NCI-H446 treated with DMSO at 0.1 percent for 48 hours (cell line): Measurements from ENCODE around the gene SNRPB2.

Source experiments
- DNase-seq: peaks from one replicate; lab custom pipeline; 2025; lab: John Stamatoyannopoulos, UW

Gene SNRPB2

DNA sequence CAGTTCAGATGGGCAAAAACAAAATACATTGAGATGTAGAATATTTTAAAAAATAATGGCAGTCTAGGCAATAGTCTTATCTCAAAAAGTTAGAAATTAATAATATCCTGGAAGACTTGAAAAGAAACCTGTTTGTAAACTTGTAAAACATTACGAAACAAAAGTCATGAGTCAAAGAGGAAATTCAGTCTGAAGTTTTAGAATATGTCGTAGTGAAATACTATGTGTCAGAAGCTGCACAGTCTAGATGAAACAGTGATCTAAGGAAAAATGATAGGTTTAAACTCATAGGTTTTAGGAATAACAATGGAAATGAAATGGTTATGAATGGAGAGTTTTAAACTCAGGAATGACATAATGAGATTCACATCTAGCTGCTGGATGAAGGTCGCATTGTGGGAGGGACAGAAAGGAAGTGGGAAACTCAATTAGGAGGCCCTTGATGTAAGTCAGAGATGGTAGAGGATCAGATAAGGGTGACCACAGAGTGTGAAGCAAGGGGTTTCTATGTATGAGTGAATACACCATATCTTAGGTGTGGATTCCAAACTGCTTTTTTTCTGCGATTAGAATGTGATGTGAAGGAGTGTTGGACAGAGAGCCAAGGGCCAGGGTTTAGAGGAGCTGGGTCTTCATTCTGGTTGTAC, 2.8 kb downstream of the SNRPB2 start:
- DNase-seq, result no peak

DNA sequence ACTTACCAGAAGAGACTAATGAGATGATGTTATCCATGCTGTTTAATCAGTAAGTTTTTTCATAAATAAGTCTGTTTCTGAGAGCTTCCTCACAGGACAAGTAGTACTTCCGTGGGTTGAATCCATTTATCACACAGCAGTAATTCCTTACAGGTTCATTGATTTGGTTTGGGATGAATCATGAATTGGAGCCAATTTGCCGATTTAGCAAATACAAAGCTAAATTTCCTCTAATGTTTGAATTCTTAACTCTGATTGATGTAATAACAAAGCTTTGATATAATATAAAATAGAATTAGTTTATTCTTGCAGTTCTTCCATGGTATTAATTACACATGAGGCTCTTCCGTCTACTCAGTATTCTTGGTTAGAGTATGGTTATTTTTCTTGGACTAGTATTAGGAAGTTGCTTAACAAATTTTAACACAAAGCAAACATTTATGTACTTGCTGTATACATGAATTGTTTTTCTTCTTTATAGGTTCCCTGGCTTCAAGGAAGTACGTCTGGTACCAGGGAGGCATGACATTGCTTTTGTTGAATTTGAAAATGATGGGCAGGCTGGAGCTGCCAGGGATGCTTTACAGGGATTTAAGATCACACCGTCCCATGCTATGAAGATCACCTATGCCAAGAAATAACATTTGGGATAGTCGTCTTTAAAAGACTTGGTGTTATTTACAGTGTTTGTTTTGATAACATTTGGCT, 10.7 kb downstream of the SNRPB2 start:
- no peak for DNase-seq

DNA sequence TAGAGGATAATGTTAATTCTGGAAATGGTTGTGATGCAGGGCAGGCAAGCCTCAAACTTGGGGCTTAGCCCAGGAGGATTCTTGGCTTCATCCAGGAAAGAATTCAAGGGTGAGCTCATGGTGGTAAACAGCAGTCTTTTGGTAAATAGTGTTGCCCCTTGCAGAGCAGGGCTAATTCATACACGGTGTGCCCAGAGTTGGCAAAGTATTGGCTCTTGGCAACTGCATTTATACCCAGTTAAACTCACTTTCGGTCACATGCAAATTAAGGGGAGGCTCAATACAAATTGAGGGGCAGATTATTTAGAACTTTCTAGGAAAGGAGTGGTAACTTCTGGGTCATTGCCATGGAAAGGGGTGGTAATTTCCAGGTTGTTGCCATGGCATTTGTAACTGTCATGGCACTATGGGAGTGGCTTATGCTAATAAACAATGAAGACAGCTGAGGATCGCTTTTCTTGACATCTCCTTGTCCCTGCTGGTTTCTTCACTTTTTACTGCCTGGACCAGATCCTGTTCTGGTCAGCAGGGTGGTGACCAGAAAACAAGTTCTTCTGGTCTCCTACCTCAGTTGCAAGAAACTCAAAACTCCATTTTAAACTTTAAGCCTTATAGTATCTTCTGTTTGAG, 14.5 kb downstream of the SNRPB2 start:
- DNase-seq, result peak; percentile 64

GRCh38 chr20:16745204-16745603, 15.4 kb downstream of the SNRPB2 start:
- no peak for DNase-seq

GRCh38 chr20:16747291-16747811, 17.5 kb downstream of the SNRPB2 start:
- peak; percentile 8 for DNase-seq

DNA sequence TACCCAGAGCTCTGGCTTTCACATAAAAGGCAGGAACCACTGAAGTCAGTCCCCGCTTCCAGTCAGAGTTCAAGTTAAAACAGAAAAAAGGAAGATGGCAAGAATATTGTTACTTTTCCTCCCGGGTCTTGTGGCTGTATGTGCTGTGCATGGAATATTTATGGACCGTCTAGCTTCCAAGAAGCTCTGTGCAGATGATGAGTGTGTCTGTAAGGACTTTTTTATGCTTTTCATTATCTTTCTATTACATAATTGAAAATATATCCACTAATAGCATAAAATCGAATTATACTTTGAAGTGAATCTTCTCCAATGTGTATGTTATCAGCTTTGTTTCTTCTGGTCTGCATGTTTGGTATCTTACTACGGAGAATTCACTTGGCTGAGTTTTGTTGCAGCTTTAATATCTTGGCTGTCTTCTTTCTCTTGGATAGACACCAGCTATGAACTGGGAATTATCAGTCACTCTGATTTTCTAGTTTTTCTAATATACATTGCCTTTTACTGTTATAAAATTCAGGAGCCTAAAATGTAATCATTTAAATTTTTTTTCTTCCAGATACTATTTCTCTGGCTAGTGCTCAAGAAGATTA, 18.6 kb downstream of the SNRPB2 start, which contains the start of gene OTOR:
TSS of gene OTOR (plus strand) at position 51 of the 593 bp plus-strand sequence. CDS start at position 95, 44 bp downstream.
- DNase-seq, result no peak

DNA sequence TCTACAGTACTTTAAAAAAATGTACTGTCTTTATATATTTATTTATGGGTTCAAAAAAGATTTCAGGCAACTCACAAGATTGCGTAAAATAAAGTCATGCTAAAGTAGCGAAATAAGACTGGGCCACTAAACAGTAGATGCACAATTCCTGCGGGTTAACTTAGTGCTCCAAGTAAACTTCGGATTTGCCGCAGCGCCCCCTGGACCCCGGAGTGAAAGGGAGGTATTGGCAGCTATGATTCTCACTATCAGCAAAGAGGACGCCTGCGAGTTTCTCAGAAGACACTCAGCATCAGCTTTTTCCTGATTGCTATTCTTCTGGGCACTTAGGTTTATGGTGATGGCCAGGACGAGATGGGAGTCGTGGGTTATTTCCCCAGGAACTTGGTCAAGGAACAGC, 19.7 kb downstream of the SNRPB2 start:
- DNase-seq, result no peak

DNA sequence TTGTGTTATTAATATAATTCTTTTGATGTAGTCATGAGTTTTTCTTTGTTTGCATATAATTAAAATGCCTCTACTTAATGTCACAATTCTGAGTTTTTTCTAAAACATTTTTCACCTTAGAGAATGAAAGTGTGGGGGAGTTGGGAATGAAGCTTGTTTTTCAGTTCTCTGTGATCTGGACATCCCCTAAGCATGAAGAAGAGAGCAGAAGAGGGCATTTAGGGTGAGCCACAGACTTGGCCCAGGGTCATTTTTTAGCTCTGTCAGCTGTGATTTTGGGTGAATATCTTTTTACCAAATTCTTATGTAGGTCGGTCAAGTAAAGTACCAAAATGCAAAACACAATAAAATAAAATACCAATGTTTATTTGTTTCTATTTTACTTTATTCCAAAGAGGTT, 22.3 kb downstream of the SNRPB2 start:
- no peak for DNase-seq

DNA sequence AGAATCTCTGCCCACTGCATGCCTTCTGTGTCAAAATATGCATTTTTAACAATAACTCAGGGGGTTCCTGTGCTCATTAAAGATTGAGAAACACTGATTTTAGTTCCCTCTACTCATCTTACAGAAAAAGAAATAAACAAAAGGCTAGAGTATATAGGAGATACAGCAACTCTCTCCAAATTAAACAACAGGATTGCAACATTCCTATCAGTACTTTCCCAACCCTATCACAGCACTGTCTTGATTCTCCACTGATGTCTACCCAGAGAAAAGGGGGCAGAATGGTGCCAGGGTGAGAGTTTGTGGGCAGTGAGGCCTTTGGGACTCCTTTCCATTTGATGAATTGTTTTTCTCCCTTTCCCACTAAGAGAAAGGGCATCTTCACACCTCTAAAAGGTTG, 23.1 kb downstream of the SNRPB2 start:
- no peak for DNase-seq

- no peak for DNase-seq
Measured at GRCh38 chr20:16758454-16759180, 28.8 kb downstream of the SNRPB2 start.

GRCh38 chr20:16759181-16759563, 29.3 kb downstream of the SNRPB2 start:
- no peak for DNase-seq

- DNase-seq, result no peak
Measured at GRCh38 chr20:16760431-16761304, 30.8 kb downstream of the SNRPB2 start.

- peak; percentile 76 for DNase-seq
Measured at GRCh38 chr20:16761305-16761829, 31.5 kb downstream of the SNRPB2 start.

DNA sequence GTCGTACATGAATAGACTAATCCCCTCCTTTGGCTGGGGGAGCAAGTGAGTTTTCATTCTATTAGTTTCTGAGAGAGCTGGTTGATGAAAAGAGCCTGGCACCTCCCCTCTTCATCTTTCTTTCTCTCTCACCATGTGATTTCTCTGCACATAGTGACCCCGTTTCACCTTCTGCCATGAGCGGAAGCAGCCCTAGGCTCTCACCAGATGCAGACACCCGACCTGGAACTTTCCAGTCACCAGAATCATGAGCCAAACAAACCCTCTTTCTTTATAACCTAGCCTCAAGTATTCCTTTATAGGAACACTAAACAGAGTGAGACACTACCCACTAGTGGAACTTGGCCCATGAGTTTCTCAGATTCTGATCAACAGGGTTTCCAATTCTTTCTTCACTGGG, 34.7 kb downstream of the SNRPB2 start:
- no peak for DNase-seq

DNA sequence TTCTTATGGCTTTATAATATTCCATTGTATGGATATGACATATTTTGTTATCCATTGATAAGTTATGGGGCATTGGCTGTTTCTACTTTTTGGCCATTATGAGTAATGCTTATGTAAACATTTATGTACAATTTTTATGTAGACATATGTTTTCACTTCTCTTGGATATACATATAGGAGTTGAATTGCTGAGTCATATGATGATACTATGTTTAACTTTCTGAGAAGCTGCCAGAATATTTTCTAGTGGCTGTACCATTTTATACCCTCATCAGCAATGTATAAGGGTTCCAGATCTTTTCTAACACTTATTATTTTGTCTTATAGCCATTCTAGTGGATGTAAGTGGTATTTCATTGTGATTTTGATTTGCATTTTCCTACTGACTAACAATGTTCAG, 41.4 kb downstream of the SNRPB2 start:
- DNase-seq, result no peak

DNA sequence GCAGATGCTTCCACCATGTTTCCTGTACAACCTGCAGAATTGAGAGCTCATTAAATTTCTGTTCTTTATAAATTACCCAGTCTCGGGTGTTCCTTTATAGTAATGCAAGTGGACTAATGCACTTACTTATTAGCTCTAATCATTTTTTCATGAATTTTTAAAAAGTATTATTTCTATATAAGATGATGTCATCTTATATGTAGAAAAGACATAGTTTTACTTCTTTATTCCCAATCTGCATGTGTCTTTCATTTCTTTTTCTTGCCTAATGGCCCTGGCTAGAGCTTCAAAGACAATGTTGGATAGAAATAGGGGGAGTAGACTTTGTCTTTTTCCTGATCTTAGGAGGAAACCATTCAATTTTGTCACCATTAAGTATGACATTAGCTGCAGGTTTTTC, 46.1 kb downstream of the SNRPB2 start:
- DNase-seq, result no peak

DNA sequence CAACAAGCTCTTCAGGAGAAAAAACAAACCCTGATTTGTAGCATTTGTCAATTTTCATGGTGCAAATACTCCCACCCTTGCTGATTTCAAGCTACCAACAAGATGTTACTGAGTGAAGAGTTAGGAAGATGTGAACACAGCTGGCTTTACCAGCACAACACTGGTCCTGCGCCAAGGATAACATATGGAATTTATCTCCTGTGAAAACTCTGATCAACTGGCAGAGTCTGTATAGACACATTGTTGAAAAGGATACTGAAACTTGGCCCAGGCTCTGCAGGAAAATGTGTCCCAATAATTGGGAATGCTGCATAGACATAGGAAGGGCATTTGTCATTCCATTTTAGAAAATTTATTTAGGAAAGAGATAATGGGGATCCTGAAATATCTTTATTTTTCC, 47.3 kb downstream of the SNRPB2 start:
- DNase-seq, result peak; percentile 18

DNA sequence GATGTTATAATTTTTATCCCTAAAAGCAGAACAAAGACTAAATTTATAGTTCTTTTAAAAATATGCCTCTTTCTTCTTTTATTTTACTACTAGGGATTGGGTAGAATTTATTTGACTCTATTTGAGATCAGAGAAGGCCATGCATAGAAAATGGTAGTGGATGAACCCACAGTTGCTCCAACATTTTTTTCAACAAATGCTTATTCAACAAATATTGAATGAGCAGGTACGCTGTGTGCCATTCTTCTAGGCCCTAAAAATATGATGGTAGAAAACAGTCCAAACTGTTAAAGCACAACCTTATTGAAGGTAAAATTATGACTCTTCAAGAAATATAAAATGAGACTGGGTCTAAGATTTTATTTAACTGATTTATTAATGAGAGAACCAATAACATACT, 48.3 kb downstream of the SNRPB2 start:
- no peak for DNase-seq

DNA sequence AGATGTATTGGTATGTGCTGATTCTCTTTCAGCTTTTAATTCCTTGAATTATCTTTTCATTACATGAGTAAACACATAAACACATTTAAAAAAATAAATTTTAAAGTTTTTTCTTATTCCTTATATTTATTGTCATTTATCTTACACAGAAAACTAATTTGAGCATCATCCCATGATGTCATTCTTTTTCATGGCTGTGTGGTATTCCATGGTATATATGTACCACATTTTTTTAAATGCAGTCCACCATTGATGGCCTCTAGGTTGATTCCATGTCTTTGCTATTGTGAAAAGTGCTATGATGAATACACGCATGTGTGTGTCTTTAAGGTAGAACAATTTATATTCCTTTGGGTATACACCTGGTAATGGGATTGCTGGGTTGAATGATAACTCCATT, 51.7 kb downstream of the SNRPB2 start:
- no peak for DNase-seq

GRCh38 chr20:16785226-16785625, 55.4 kb downstream of the SNRPB2 start:
- DNase-seq, result no peak
